OCI-LY7 (cell line): ENCODE measurements around the gene FSIP1. TPM values are rescaled to one million over a fixed set of nuclear protein-coding genes. Genes with fewer than 3 reads are reported as not detected.

Source experiments
- BruUV-seq: library from RNA; stranded (reverse); fragments of 400-500 nt; replicated peaks from 2 replicates; lab custom pipeline; 2021; lab: Mats Ljungman, UMichigan
- CTCF ChIA-PET: fragments of 300-600 bp; sonication (Branson Sonifier 250); formaldehyde crosslinking; loops from one replicate; lab custom pipeline; 2022; ENCODE audit warnings: antibody characterized with exemption; ENCODE audit not compliant: unreplicated experiment; lab: Charles Lee
- POLR2A ChIA-PET: fragments of 300-600 bp; sonication (Branson Sonifier 250); formaldehyde crosslinking; loops from one replicate; lab custom pipeline; 2022; ENCODE audit warnings: antibody characterized with exemption; lab: Charles Lee
- DNase-seq: peaks from one replicate; pipeline ENCODE4 v3.0.0-alpha.2; 2015; ENCODE audit warnings: low spot score
- H2AFZ ChIP-seq: fragments of 200-600 bp; sonication (generic), shearing (Covaris generic); 2 replicates; pipeline ENCODE4 v1.6.1; 2014; ENCODE audit warnings: mild to moderate bottlenecking, antibody characterized with exemption, low read length, moderate library complexity
- H3K27ac ChIP-seq: fragments of 200-600 bp; sonication (generic); 2 replicates; pipeline ENCODE4 v1.5.1; 2014; ENCODE audit warnings: mixed run types, low read depth, mild to moderate bottlenecking, moderate library complexity, low read length, inconsistent platforms; ENCODE audit not compliant: poor library complexity, severe bottlenecking
- H3K36me3 ChIP-seq: fragments of 200-600 bp; sonication (generic); 2 replicates; pipeline ENCODE4 v1.6.1; 2014; ENCODE audit warnings: mild to moderate bottlenecking, antibody characterized with exemption, low read length, moderate library complexity, mixed read lengths; ENCODE audit not compliant: insufficient read depth
- H3K4me1 ChIP-seq: fragments of 200-600 bp; sonication (generic); 2 replicates; pipeline ENCODE4 v1.5.1; 2014; ENCODE audit warnings: mild to moderate bottlenecking, low read length; ENCODE audit not compliant: insufficient read depth, poor library complexity, severe bottlenecking
- H3K4me2 ChIP-seq: fragments of 200-600 bp; sonication (generic); 2 replicates; pipeline ENCODE4 v1.6.1; 2014; ENCODE audit warnings: mild to moderate bottlenecking, low read length
- H3K4me3 ChIP-seq: fragments of 200-600 bp; sonication (generic); 2 replicates; pipeline ENCODE4 v1.5.1; 2014; ENCODE audit warnings: mild to moderate bottlenecking, low read depth, low read length; ENCODE audit not compliant: poor library complexity, severe bottlenecking
- H3K79me2 ChIP-seq: fragments of 200-600 bp; sonication (generic); 2 replicates; pipeline ENCODE4 v1.6.1; 2016; ENCODE audit warnings: low read depth, mild to moderate bottlenecking, low read length, moderate library complexity, mixed read lengths; ENCODE audit not compliant: insufficient read depth
- H3K9me2 ChIP-seq: fragments of 200-600 bp; sonication (generic); 2 replicates; pipeline ENCODE4 v1.6.1; 2016; ENCODE audit warnings: mild to moderate bottlenecking, low read length, mixed read lengths; ENCODE audit not compliant: insufficient read depth
- H3K9me3 ChIP-seq: fragments of 200-600 bp; sonication (generic); 2 replicates; pipeline ENCODE4 v1.6.1; 2014; ENCODE audit warnings: mild to moderate bottlenecking, mixed run types, low read length, mixed read lengths
- H4K20me1 ChIP-seq: fragments of 200-600 bp; sonication (generic); 2 replicates; pipeline ENCODE4 v1.6.1; 2014; ENCODE audit warnings: mild to moderate bottlenecking, antibody characterized with exemption, low read length, moderate library complexity, mixed read lengths; ENCODE audit not compliant: insufficient read depth
- EZH2phosphoT487 ChIP-seq: fragments of 200-600 bp; sonication (generic); IDR thresholded peaks from 2 replicates; pipeline ENCODE4 v1.6.1; 2018; ENCODE audit warnings: low read depth, borderline replicate concordance, mild to moderate bottlenecking, mixed run types, antibody characterized with exemption, low read length, moderate library complexity, mixed read lengths
- intact Hi-C: fragments of 100-400 bp; cut with micrococcal nuclease; formaldehyde crosslinking; loops from one replicate; pipeline ENCODE4 v1.10.0; 2022; ENCODE audit not compliant: unreplicated experiment
- total RNA-seq, 2 experiments: library from RNA; depleted of rRNA in 1 of 2; stranded (reverse); fragments of >200 nt in 1 of 2; shearing (Covaris generic) in 1 of 2; gene quantifications; 2 replicates each; pipeline ENCODE4 v1.2.3, GENCODE V29; 2014 to 2022
- TF ChIP-seq, protein P1 (sequence below): fragments of 200-600 bp; sonication (generic); conservative IDR thresholded peaks from 2 replicates; pipeline ENCODE4 v1.5.1; 2014; ENCODE audit warnings: mild to moderate bottlenecking, antibody characterized with exemption, low read length, moderate library complexity, mixed read lengths

The FSIP1 gene
- total RNA-seq, 2 experiments from 2014 or later = 0.28 to 0.65 TPM

DNA sequence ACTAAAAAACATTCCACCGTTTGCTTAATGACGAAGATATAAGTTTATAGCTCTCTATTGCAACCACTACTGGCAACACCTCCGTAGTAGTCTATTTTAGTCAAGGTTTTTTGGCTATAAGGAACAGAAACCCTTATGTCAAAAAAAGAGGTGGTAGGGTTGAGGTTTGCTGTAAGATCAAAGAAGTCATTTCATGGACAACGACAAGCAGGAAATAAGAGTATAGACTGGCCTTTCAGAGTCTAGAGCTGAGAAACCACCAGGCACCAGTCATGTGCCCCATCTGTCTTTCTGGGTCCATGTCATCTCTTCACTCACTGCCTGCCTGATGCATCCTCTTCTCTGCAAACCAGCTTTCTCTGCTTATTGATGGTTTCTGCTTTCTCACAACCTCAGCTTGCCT lies 159.1 kb downstream of the FSIP1 start:
- peak; percentile 10 for DNase-seq
- Histone ChIP-seq H3K4me1 (peaks cover 6% of the 10 kb centered on the region), H3K79me2 (no peaks in the 10 kb centered on the region), H4K20me1 (no peaks in the 10 kb centered on the region), H3K9me3 (no peaks in the 10 kb centered on the region), H3K4me2 (no peak overlapping the region), H3K36me3 (no peaks in the 10 kb centered on the region), H3K4me3 (no peak overlapping the region), H2AFZ (no peak overlapping the region), H3K27ac (no peak overlapping the region), H3K9me2 (no peaks in the 10 kb centered on the region)
- TF ChIP-seq, protein P1, sequence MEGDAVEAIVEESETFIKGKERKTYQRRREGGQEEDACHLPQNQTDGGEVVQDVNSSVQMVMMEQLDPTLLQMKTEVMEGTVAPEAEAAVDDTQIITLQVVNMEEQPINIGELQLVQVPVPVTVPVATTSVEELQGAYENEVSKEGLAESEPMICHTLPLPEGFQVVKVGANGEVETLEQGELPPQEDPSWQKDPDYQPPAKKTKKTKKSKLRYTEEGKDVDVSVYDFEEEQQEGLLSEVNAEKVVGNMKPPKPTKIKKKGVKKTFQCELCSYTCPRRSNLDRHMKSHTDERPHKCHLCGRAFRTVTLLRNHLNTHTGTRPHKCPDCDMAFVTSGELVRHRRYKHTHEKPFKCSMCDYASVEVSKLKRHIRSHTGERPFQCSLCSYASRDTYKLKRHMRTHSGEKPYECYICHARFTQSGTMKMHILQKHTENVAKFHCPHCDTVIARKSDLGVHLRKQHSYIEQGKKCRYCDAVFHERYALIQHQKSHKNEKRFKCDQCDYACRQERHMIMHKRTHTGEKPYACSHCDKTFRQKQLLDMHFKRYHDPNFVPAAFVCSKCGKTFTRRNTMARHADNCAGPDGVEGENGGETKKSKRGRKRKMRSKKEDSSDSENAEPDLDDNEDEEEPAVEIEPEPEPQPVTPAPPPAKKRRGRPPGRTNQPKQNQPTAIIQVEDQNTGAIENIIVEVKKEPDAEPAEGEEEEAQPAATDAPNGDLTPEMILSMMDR = no peak
- TF ChIP-seq EZH2phosphoT487 = no peak
- CTCF ChIA-PET = no interaction called here
- intact Hi-C loops = no loop called here
- BruUV-seq = no TSS peak
- POLR2A ChIA-PET = interaction anchor here (0.5 kb wide), 1 partner anchor 916 kb away, joined by 4 read pairs; no protein-coding TSS in a partner anchor

DNA sequence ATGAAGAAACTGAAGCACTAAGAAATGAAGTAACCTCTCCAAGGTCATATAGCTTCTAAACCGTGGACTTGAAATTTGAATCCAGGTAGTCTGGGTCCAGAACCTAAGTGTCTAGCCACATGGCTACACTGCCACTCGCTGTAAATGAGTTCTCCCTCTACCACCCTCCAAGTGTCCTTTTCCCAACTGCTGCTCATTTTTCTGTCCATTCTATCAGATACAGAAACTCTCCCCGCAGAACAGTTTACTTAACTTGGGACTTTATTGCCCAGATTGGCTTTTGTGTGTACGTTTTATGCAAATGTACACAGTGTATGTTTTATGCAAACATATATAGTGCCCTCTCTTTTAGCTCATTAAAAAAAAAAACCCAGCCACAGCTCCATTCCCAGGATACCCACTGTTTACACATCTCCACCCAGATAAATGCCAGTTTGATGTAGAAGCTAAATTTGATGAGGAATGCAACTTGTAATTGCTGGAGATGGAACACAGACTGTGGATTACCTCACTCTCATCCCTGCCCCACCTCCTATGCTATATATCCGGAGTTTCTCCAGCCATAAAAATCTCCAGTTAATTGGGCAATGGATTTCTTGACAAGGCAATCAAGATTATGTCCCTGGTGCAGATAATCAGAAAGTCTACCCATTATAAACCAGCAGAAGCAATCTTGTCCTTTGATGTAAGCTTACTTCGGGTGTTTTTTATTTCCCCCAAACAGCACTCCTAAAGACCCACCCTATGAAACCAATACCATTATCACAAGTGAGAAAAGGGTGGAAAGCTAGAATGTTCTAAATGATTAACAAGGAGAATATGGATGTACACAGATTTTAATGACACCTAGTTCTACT lies 159.8 kb downstream of the FSIP1 start:
- Histone ChIP-seq H3K4me2 (no peak overlapping the region), H3K79me2 (no peaks in the 10 kb centered on the region), H3K27ac (no peak overlapping the region), H3K9me3 (no peaks in the 10 kb centered on the region), H2AFZ (no peak overlapping the region), H3K4me1 (peaks cover 6% of the 10 kb centered on the region), H4K20me1 (no peaks in the 10 kb centered on the region), H3K36me3 (no peaks in the 10 kb centered on the region), H3K9me2 (no peaks in the 10 kb centered on the region), H3K4me3 (no peak overlapping the region)
- intact Hi-C loops = no loop called here
- CTCF ChIA-PET = no interaction called here
- DNase-seq = no peak
- no TSS peak for BruUV-seq
- TF ChIP-seq, protein P1 = no peak
- TF ChIP-seq EZH2phosphoT487 = no peak
- POLR2A ChIA-PET = interaction anchor here (0.5 to 0.6 kb wide), 2 partner anchors 382 to 915 kb away, joined by 3 to 4 read pairs; no protein-coding TSS in a partner anchor

DNA sequence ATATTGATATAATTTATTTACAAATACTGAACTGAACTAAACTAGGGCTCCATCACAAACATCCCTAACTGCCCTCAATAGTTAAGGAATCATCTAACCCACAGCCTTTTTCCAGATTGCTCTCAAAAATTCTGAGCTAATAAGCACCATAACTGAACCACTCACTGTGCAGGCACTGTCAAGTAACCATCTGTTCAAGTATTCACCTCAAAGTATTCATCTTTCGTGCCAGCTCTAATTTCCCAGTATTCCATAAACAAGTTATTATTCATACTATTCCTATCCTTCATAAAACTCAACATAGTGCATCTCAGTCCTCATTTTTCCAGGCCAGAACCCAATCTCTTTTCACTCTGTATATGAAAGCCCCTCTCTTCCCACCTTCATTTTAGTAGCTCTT lies 160.7 kb downstream of the FSIP1 start:
- no peak for DNase-seq
- Histone ChIP-seq H3K9me3 (no peaks in the 10 kb centered on the region), H3K4me1 (peaks cover 6% of the 10 kb centered on the region), H3K36me3 (no peaks in the 10 kb centered on the region), H2AFZ (no peak overlapping the region), H3K4me2 (no peak overlapping the region), H3K79me2 (no peaks in the 10 kb centered on the region), H3K4me3 (no peak overlapping the region), H4K20me1 (no peaks in the 10 kb centered on the region), H3K27ac (no peak overlapping the region), H3K9me2 (no peaks in the 10 kb centered on the region)
- CTCF ChIA-PET = no interaction called here
- POLR2A ChIA-PET = interaction anchor here (0.8 kb wide), 1 partner anchor 9 kb away, joined by 3 read pairs; no protein-coding TSS in a partner anchor
- intact Hi-C loops = no loop called here
- no TSS peak for BruUV-seq
- TF ChIP-seq EZH2phosphoT487 = no peak
- TF ChIP-seq, protein P1 = no peak
